Measurements from ENCODE around the gene CDNF. TPM values are rescaled to one million over a fixed set of nuclear protein-coding genes. Genes with fewer than 3 reads are reported as not detected.

Gene CDNF
- total and polyA plus RNA-seq, 12 donors: 0.74 to 6.3 (median 4.1) TPM

- no peaks in the 10 kb centered on the region for H3K27me3 ChIP-seq
- intact Hi-C loops (cut with DNase I): no loop called here
- no peaks in the 10 kb centered on the region for H3K9me3 ChIP-seq
- peaks cover 0 to 93% (median 8%) of the 10 kb centered on the region in 9 donors for H3K36me3 ChIP-seq
- no peak overlapping the region for H3K4me3 ChIP-seq
- H3K4me1 ChIP-seq: peaks cover 0 to 10% (median 0%) of the 10 kb centered on the region in 9 donors
- no peak overlapping the region for H3K27ac ChIP-seq
- ATAC-seq (no peak), DNase-seq (no peak)
- no peak for TF ChIP-seq CTCF (IDR thresholded peaks at IDR 0.05)
Observed at GRCh38 chr10:14859775-14860174, 21.9 kb upstream of the CDNF start.

- TF ChIP-seq CTCF (IDR thresholded peaks at IDR 0.05): no peak
- DNase-seq (no peak), ATAC-seq (no peak)
- WGBS, 2 donors: 83 to 84% methylated on average over 5 of the region's 5 CpGs
- Histone ChIP-seq H3K27me3 (no peaks in the 10 kb centered on the region), H3K4me1 (peaks cover 0 to 10% (median 0%) of the 10 kb centered on the region in 9 donors), H3K4me3 (no peak overlapping the region), H3K9me3 (no peaks in the 10 kb centered on the region), H3K27ac (no peak overlapping the region), H3K36me3 (peaks cover 0 to 96% (median 8%) of the 10 kb centered on the region in 9 donors)
- intact Hi-C loops (cut with DNase I): no loop called here
Observed at GRCh38 chr10:14859043-14859442, 21.2 kb upstream of the CDNF start.

GRCh38 chr10:14858338-14858960 lies 20.6 kb upstream of the CDNF start:
- Histone ChIP-seq H3K27ac (no peak overlapping the region), H3K27me3 (no peaks in the 10 kb centered on the region), H3K4me1 (peaks cover 0 to 10% (median 0%) of the 10 kb centered on the region in 9 donors), H3K36me3 (peaks cover 0 to 97% (median 8%) of the 10 kb centered on the region in 9 donors), H3K4me3 (no peak overlapping the region), H3K9me3 (no peaks in the 10 kb centered on the region)
- no peak for TF ChIP-seq CTCF (IDR thresholded peaks at IDR 0.05)
- 95 to 97% methylated on average over 6 of the region's 6 CpGs for WGBS, 2 donors
- intact Hi-C loops (cut with DNase I): no loop called here
- no peak for ATAC-seq
- DNase-seq: no peak

- no peaks in the 10 kb centered on the region for H3K27me3 ChIP-seq
- ATAC-seq: no peak
- H3K27ac ChIP-seq: no peak overlapping the region
- WGBS, 2 donors: 93 to 95% methylated on average over 1 of the region's 1 CpG
- intact Hi-C loops (cut with DNase I): no loop called here
- H3K4me1 ChIP-seq: peaks cover 0 to 10% (median 0%) of the 10 kb centered on the region in 9 donors
- no peak for DNase-seq
- no peak overlapping the region for H3K4me3 ChIP-seq
- no peaks in the 10 kb centered on the region for H3K9me3 ChIP-seq
- peaks cover 0 to 100% (median 8%) of the 10 kb centered on the region in 9 donors for H3K36me3 ChIP-seq
- TF ChIP-seq CTCF (IDR thresholded peaks at IDR 0.05): no peak
Observed at GRCh38 chr10:14855453-14855852, 17.6 kb upstream of the CDNF start.
